ENCODE measurements around the gene HERC5.
"Not testable (repeated sequence)": the region's sequence is repeated elsewhere in the genome, so short reads cannot be mapped to it uniquely, and the experiment has no call there.

The HERC5 gene

DNA sequence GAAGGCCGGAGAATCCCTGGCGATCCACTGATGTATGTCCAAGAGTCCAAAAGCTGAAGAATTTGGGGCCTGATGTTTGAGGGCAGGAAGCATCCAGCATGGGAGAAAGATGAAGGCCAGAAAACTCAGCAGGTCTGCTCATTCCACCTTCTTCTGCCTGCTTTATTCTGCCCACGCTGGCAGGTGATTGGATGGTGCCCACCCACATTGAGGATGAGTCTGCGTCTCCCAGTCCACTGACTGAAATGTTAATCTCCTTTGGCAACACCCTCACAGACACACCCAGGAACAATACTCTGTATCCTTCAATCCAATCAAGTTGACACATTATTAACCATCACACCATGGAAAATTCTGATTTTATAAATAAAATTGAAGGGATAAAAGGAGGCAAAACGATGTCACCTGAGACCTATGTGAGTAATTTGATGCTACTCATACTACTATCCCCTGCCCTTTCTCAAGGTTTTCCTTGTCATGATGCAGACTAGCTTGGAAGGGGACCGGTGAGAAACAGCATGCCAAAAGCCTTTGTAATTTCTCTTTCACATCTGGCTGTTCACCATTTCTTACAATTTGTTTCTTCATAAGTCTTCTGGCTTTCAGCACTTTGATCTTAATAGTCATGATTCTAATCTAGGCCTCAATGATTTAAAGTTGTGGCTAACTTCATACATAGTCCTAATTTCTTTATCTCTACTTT lies 76.3 kb downstream of the HERC5 start:
- no peak for DNase-seq (ENCODE audit: low read depth in 1 of 2, low spot score in 1 of 2)
- in situ Hi-C loops (cut with HindIII; ENCODE audit: low pct_unique_long_range_greater_than_20kb, low sequenced_read_pairs) = no loop called here
- TF ChIP-seq JUND (IDR thresholded peaks at IDR 0.05; ENCODE audit: low read depth) = no peak

DNA sequence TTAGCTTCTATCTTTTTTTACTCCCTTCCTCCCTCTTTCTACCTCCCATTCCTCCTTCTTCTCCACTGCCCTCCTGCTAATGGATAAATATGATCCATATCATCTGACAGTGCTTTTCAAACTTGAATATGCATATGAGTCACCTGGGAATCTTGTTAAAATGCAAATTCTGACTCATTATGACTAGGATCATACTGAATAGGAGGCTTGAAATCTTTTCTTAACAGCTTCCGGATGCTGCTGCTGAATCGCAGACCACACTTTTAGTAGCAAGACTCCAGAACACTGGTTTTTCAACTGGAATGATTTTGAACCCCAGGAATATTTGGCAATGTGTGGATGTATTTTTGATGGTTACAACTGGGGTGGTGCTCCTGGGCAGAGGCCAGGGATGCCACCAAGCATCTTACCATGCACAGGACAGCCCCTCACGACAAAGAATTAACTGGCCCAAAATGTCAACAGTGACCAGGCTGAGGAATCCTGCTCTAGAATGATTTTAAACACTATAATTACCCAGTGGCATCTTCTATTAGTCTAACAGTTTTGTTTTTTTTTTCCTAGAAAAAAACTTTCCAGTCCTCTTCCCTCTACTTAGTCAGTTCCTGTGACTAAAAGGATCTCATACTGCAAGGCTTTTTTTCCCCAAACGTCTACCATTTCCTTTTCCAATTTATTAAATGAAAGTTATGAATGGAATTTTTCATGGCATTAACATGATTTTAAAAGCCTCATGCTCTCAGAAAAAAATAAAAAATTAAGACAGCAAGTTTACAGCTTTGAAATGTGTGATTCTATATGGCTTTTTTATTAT lies 77.2 kb downstream of the HERC5 start:
- DNase-seq (ENCODE audit: low read depth in 1 of 2, low spot score in 1 of 2) = no peak
- in situ Hi-C loops (cut with HindIII; ENCODE audit: low pct_unique_long_range_greater_than_20kb, low sequenced_read_pairs) = no loop called here
- no peak for TF ChIP-seq JUND (IDR thresholded peaks at IDR 0.05; ENCODE audit: low read depth)

DNA sequence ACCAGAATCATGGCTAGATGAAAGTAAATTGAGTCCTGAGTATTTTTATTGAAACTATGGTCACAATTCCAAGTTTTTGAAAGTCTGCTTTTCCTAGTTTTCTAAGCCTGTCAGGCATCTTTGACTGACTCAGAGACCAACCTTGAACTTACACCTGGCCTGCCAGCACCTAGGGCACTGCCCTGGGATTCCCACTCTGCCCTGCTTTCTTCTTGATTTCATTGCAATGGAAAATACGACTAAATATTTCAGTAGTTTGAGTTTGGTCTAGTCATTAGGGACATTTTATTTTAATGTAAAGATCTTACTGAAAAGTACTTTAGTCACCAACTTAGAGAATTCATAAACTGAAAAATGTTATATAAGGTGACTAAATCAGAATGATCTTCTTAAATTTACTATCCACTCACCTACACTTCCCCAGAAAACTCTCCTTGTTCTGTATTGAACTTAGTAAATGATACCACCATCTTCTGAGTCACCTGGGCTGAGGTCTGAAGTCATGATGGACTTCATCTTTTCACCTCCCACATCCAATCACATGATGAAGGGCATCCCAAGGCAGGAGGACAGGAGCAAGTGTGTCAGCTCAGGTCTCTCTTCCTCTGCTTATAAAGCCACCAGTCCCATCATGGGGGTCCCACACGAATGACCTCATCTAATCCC lies 78.3 kb downstream of the HERC5 start:
- in situ Hi-C loops (cut with HindIII; ENCODE audit: low pct_unique_long_range_greater_than_20kb, low sequenced_read_pairs) = no loop called here
- no peak for TF ChIP-seq JUND (IDR thresholded peaks at IDR 0.05; ENCODE audit: low read depth)
- no peak for DNase-seq (ENCODE audit: low read depth in 1 of 2, low spot score in 1 of 2)

DNA sequence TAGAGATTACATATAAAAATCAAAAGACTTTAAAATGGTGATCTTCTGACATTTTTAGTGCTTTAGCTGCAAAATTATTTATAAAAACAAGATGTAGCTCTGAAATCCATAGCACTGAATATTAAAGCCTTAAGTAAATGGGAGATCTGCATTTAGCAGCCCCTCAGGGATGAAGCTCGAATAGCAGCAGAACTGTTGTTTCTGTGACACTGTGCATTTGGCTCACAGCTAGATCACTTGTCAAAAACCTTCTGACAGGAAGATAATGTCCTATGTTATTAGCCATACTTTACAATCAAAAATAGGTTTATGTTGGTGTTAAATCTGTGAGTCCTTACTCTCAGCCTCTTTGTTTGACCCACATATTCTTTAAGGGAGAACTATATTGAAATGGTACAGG lies 80.8 kb downstream of the HERC5 start:
- in situ Hi-C loops (cut with HindIII; ENCODE audit: low pct_unique_long_range_greater_than_20kb, low sequenced_read_pairs) = no loop called here
- no peak for DNase-seq (ENCODE audit: low read depth in 1 of 2, low spot score in 1 of 2)

DNA sequence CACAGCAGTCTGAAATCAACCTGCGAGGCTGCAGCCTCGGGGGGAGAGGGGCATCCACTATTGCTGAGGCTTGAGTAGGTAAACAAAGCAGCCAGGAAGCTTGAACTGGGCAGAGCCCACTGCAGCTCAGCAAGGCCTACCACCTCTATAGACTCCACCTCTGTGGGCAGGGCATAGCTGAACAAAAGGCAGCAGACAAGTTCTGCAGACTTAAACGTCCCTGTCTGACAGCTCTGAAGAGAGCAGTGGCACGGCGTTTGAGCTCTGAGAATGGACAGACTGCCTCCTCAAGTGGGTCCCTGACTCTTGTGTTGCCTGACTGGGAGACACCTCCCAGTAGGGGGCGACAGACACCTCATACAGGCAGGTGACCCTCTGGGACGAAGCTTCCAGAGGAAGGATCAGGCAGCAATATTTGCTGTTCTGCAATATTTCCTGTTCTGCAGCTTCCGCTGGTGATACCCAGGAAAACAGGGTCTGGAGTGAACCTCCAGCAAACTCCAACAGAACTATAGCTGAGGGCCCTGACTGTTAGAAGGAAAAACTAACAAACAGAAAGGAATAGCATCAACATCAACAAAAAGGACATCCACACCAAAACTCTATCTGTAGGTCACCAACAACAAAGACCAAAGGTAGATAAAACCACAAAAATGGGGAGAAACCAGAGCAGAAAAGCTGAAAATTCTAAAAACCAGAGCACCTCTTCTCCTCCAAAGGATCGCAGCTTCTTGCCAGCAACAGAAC lies 82.6 kb downstream of the HERC5 start:
- DNase-seq (ENCODE audit: low read depth in 1 of 2, low spot score in 1 of 2) = peak in 1 of 2 experiments; percentile 73
- in situ Hi-C loops (cut with HindIII; ENCODE audit: low pct_unique_long_range_greater_than_20kb, low sequenced_read_pairs) = not testable (repeated sequence)

More for the DNA sequence above, 80.8 kb downstream of the HERC5 start:
- no peak for TF ChIP-seq JUND (IDR thresholded peaks at IDR 0.05; ENCODE audit: low read depth)

DNA sequence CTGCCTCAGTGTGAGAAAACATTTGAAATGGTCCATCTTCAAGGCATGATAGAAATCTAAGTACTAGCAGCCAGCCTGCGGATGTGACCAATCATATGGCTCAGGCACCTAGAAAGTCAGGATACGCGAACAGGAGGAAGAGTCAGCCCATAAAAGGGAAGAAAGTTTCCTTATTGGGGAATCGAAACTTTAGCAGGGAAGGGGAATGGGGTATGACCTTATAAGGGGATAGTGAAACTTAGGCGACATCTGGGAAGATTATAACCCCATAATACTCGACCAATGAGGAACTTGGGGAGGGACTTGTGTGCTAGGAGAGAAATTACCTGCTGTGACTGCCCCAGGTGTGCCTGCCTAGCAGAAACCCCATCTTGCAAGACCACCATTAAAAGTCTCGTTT lies 92.9 kb downstream of the HERC5 start:
- TF ChIP-seq JUND (IDR thresholded peaks at IDR 0.05; ENCODE audit: low read depth) = no peak
- no peak for DNase-seq (ENCODE audit: low read depth in 1 of 2, low spot score in 1 of 2)
- in situ Hi-C loops (cut with HindIII; ENCODE audit: low pct_unique_long_range_greater_than_20kb, low sequenced_read_pairs) = no loop called here

All from T47D (cell line).